ENCODE data around the gene PRDM16. TPM values are rescaled to one million over a fixed set of nuclear protein-coding genes. Genes with fewer than 3 reads are reported as not detected.
A peak's percentile ranks its signal among the peaks of the same experiment; 100 is the strongest.

Gene PRDM16
- total RNA-seq, 1 experiment from 2014 or later, result 1.4 TPM

DNA sequence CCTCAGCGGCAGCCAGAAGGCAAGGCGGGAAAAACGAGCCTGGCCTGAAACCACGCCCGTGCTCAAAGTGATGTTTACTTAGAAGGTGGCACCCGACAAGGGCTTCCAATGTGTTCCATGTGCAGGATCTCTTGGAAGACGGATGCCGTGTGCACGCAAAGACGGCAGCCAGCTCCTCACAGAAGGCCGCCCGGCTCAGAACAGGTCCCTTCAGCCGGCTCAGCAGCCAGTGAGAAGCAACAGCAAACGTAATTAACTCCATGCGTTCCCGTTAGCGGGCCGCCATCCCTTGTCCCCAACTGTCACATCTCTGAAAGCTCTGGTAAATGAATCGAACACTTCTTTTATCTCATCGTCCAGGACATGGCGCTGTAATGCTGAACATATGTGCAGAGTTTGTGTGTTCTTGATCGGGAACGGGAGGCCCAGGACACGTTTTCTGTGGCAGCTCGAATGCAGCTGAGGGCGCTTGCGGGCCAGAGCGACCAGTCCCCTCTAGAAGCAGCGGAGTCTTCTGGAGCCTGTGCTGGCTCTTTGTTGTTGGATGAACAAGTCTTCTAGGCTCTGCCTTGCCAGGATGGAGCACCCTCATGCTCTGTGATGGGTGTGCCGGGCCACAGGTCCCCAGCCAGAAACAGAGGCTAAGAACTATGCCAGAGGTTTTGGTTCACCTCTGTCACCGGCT lies 290.9 kb downstream of the PRDM16 start:
- DNase-seq, result peak in 1 of 2 experiments; percentile 31
- Histone ChIP-seq H3K9me3 (replicated peaks) (no peaks in the 10 kb centered on the region), H3K4me1 (peaks cover 25% of the 10 kb centered on the region), H3K36me3 (no peaks in the 10 kb centered on the region), H3K27me3 (peaks cover 28% of the 10 kb centered on the region), H3K4me3 (no peak overlapping the region), H3K27ac (no peak overlapping the region)

DNA sequence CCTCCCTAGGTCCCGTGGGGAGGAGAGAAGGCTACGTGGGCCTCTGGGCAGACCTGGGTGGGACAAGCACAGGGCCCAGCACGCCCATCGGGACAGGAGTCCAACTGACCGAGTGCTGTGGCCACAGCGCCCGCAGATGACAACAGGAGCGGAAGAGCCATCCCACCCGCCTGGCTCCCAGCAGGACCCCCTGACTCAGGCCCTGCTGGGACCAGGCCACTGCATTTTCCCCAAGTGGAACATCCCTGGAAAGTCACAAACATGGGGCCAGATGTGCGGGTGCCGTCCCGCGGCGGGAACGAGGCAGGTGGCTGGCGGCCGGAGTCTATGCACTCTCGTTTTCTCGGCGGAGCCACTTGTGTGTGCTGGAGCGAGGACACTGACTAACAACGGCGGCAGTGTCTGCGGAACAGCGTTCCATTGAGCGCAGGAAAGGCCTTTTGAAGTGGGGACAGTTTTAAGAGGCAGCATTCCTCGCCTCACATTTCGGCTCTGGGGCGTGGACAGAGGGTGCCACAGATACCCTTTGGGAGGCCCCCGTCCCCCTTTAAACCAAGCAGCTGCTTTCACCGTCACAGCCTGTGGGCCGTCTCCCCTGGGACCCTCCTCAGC lies 291.7 kb downstream of the PRDM16 start:
- H3K36me3 ChIP-seq, result no peaks in the 10 kb centered on the region
- peaks cover 32% of the 10 kb centered on the region for H3K27me3 ChIP-seq
- H3K9me3 ChIP-seq (replicated peaks), result no peaks in the 10 kb centered on the region
- no peak overlapping the region for H3K4me3 ChIP-seq
- peaks cover 29% of the 10 kb centered on the region for H3K4me1 ChIP-seq
- H3K27ac ChIP-seq, result no peak overlapping the region
- DNase-seq, result peak; percentile 78 to 85

DNA sequence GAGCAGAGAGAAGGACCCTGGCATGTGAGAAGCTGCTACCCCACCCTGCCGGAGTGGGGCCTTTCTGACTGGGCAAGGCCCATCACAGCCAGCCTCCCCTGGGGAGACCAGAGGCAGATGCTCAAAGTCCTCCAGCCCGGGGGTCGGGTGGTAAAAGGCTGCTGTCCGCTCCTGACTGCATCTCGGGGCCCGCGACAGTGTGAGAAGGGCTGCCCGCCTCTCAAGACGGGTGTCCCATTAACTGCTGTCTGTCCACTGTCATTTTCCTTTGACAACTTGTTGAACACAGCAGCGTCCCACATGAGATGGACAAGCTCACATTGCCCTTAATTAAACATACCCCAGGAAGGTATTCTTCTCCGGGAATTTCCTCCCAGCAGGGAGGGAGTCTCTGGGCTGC lies 294.0 kb downstream of the PRDM16 start:
- H3K9me3 ChIP-seq (replicated peaks), result no peaks in the 10 kb centered on the region
- H3K36me3 ChIP-seq, result no peaks in the 10 kb centered on the region
- no peak overlapping the region for H3K4me3 ChIP-seq
- peaks cover 35% of the 10 kb centered on the region for H3K27me3 ChIP-seq
- no peak for DNase-seq
- H3K27ac ChIP-seq, result no peak overlapping the region
- peaks cover 50% of the 10 kb centered on the region for H3K4me1 ChIP-seq

DNA sequence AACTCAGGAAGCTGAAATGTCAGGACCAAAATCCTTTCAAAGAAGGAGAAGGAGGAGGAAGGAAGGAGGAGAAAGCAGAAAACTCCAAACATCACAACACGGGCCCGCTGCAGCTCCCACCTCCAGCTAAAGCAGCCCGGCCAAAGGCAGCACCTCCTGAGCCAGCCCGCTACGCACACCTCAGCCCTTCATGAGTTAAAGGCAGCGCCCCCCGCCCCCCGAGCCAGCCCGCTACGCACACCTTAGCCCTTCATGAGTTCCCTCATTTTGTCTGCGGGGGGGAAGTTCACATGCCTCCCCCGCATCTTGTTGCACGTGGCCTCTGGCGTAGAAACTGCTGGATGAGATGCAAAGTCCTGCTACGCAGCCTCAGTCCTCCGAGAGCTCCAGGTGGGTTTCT lies 294.8 kb downstream of the PRDM16 start:
- Histone ChIP-seq H3K9me3 (replicated peaks) (no peaks in the 10 kb centered on the region), H3K27ac (no peak overlapping the region), H3K4me3 (no peak overlapping the region), H3K4me1 (peaks cover 57% of the 10 kb centered on the region), H3K27me3 (peaks cover 33% of the 10 kb centered on the region), H3K36me3 (no peaks in the 10 kb centered on the region)
- DNase-seq, result no peak

DNA sequence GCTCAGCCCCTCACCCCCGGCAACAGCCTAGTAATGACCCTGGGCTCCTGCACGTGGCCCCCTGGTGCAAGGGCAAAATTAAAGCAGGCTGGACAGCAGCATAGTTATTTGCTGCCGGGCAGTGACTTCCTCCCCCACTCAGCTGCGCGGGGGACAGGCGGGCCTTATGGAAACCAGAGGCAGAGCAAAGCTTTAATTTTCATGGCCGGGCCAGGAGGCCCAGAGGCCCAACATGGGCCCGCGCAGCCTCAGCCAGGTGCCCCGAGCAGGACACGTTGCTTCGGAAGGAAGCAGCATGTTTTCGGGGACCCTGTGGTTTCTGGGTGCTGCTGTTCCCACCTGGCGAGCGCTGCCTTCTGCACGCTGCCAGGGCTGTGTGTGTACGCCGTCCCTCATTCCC lies 295.5 kb downstream of the PRDM16 start:
- no peak overlapping the region for H3K4me3 ChIP-seq
- no peak for DNase-seq
- H3K27ac ChIP-seq, result no peak overlapping the region
- H3K9me3 ChIP-seq (replicated peaks), result no peaks in the 10 kb centered on the region
- H3K4me1 ChIP-seq, result peaks cover 58% of the 10 kb centered on the region
- H3K36me3 ChIP-seq, result no peaks in the 10 kb centered on the region
- peaks cover 25% of the 10 kb centered on the region for H3K27me3 ChIP-seq

DNA sequence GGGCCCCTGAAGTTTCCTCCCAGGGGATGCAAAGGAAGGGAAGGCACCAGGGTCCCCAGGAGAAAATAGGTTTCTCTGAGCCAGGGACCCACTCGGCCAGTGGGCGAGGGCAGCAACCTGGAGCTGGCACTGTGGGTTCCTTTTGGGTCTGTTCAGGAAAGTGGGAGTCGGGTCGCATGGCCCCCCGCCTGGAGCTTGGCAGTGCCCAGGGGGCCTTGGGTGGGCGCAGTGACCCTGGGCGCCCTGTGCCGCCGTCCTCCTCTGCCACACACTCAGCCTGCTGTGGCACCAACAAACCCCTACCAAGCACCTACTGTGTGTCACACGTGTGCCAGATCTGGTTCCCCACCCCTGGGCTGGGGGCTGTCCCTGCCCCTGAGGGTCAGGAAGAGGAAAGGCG lies 296.0 kb downstream of the PRDM16 start:
- H3K4me3 ChIP-seq, result no peak overlapping the region
- no peaks in the 10 kb centered on the region for H3K9me3 ChIP-seq (replicated peaks)
- peaks cover 21% of the 10 kb centered on the region for H3K27me3 ChIP-seq
- H3K4me1 ChIP-seq, result peaks cover 58% of the 10 kb centered on the region
- no peak overlapping the region for H3K27ac ChIP-seq
- DNase-seq, result no peak
- H3K36me3 ChIP-seq, result no peaks in the 10 kb centered on the region

DNA sequence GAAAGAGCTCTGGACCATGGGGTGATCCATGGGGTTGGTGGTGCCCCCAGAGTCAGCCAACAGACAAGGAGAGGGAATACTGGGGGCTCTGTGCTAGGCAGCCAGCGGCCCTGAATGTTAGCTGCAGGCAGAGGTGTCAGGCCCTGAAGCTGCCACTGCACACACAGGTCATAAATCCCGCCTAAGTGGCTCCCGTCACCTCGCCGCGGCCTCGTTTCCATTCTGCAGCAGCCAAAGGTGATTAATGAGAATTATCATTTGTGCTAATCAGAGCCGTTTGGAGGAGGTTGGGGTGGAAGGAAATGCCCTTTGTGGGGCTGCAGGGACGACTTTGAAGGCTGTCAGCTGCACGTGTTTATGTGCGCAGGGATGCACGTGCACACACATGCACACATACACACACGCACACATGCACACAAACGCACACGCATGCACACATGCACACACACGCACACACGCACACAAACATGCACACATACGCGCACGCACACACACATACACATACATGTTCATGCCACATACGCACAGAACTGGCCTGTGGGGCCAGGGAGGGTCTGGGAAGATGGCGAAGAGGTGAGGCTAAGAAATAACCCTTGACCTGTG lies 296.6 kb downstream of the PRDM16 start:
- no peak for DNase-seq
- Histone ChIP-seq H3K9me3 (replicated peaks) (no peaks in the 10 kb centered on the region), H3K4me1 (peaks cover 58% of the 10 kb centered on the region), H3K27me3 (peaks cover 15% of the 10 kb centered on the region), H3K27ac (peak overlapping the region; percentile 92; the same call in 1 of the 2 replicates), H3K36me3 (no peaks in the 10 kb centered on the region), H3K4me3 (no peak overlapping the region; the same call in 1 of the 2 replicates)

DNA sequence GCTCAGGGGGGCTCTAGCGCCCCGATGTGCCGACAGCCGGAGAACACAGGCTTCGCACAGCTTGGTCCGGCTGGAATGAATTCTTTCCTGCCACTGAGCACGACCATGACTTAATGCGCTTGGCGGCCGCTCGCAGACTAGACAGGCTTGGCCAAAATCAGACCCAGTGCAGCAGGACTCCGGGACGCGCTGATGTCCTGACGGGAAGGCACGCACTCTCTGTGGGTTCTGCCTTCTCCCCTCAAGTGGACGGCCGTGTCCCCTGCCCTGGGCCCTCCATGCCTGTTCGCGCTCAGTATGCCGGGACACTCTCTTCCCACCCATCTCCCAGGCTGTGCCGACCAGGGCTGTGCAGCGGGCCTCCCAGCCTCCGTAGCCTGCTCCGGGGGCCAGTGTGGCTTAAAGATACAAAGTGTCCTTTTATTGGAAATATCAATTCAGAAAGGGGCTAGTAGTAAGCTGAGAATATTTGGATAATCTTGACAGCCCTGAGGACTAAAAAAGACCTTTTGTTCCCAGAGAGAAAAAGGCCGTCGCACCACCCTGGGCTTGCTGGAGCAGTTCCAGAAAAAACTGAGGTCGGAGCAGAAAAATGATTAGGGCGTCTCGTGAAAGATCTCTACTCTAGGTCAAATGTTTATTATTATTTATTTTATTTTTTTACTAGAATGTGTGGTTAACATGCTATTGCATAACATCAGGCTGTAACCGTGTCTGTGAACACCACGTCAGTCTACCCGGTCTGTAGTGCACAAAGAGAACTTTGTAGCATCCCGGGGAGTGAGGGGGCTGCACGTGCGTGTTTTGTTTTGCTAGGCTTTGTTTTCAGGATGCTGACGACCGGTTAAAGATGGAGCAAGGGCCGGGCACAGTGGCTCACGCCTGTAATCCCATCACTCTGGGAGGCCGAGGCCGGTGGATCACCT lies 297.4 kb downstream of the PRDM16 start:
- peaks cover 50% of the 10 kb centered on the region for H3K4me1 ChIP-seq
- no peaks in the 10 kb centered on the region for H3K36me3 ChIP-seq
- peaks cover 8% of the 10 kb centered on the region for H3K27me3 ChIP-seq
- peak overlapping the region; percentile 10; the same call in 1 of the 2 replicates for H3K4me3 ChIP-seq
- H3K9me3 ChIP-seq (replicated peaks), result no peaks in the 10 kb centered on the region
- DNase-seq, result peak; percentile 71 to 89
- H3K27ac ChIP-seq, result peak overlapping the region; percentile 92

DNA sequence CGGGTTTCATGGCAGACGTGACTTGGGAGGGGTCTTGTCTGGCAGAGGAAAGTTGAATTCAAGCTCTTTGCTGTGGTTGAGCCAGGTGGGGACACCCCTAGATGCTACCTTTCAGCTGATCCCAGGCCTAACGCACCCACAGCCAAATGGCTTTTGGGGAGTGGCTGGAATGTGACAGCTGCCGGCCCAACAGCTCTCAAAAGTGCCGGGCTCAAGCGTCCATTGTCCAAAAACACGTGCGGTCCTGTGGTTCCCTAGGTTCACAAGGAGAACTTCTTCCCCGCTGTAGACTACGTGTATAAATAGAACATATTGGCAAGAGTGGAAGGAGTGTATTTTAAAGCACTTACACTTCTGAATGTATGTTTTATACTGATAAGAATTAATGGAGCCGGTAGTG lies 298.4 kb downstream of the PRDM16 start:
- DNase-seq, result peak; percentile 68 to 80
- H3K27me3 ChIP-seq, result peaks cover 7% of the 10 kb centered on the region
- H3K36me3 ChIP-seq, result no peaks in the 10 kb centered on the region
- peak overlapping the region; percentile 92 for H3K27ac ChIP-seq
- peaks cover 49% of the 10 kb centered on the region for H3K4me1 ChIP-seq
- no peak overlapping the region for H3K4me3 ChIP-seq
- no peaks in the 10 kb centered on the region for H3K9me3 ChIP-seq (replicated peaks)

DNA sequence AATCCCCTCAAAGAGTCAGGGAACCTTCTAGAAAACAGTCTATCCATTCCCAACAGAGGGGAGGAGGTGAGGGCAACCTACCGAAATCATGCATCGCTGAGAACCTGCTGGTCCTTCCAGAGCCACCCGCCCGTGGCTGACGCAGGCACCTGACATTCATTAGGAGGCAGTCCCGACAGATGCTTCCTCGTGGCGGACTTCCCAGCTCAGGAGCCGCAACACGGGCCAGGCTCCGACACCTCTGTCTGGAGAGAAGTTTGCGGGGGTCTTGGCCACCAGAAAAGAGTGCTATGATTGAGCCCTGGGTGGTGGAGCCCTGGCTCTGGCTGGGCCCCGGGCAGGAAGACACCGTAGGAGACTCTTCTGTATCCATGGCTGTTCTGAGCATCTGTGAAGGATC lies 299.1 kb downstream of the PRDM16 start:
- H3K4me1 ChIP-seq, result peaks cover 49% of the 10 kb centered on the region
- no peaks in the 10 kb centered on the region for H3K36me3 ChIP-seq
- peaks cover 7% of the 10 kb centered on the region for H3K27me3 ChIP-seq
- peak overlapping the region; percentile 92 for H3K27ac ChIP-seq
- H3K4me3 ChIP-seq, result no peak overlapping the region
- H3K9me3 ChIP-seq (replicated peaks), result no peaks in the 10 kb centered on the region
- no peak for DNase-seq

DNA sequence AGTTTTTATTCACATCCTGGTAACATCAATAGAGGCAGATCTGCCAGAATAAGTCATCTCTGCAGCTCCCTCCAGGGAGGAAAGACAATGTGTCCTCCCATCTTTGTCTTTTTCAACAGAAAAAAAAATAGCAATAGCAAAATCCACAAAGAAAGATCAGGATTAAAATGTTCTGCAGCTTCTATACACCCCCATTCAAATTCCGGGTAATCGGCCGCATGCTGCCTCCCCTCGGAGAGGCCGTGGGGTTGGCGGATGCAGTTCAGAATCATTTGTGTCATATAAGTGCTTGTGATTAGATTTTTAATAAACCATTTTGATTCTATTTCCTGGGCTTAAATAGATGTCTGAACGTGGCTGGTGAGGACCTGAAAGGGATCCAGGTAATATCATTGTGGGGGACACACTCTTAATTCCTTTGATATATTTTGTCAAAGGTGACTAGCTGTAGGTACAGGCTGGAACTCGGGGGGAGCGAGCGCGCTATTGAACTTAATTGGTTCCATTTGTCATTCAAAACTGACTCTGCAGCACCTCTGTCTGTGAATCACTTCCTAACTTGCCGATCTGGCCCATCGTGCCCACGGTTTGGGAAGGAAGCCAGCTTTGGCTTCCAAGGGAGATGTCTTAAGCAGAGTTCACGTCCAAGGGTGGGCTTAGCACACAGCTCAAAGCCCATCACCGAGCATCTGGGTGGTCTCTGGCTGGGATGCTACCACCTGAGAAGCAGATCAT lies 299.9 kb downstream of the PRDM16 start:
- Histone ChIP-seq H3K27ac (peak overlapping the region; percentile 92), H3K9me3 (replicated peaks) (no peaks in the 10 kb centered on the region), H3K36me3 (no peaks in the 10 kb centered on the region), H3K27me3 (peaks cover 7% of the 10 kb centered on the region), H3K4me3 (peak overlapping the region; percentile 3; the same call in 1 of the 2 replicates), H3K4me1 (peaks cover 49% of the 10 kb centered on the region)
- DNase-seq, result no peak

DNA sequence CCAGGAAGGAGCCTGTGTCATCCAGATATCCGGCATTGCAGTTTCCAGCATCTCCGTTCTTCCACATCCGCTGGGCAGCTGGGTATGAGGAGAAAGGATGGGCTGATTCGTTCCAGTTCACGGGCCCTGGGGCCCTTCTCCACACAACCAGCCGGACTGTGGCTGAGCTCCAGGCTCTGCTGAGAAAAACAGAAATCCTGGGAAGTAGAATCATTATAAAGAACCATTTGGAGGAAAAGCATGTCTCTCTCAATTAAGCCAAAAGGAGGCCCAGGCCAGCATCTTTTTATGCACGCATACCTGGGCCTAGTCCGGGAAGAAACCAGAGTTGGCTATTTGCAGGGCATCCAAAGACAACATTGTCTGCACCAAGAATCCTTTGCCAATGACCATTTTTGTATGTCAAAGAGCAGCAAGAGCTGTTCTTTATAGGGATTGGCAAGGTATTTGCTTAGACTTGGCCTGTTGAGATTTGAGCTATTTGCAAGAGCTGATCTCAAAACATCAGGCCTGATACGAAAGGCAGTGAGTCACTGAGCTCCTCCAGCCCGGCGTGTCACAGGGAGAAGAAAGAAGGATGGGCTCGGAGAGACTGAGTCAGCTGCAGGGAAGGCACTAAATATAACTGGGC lies 300.6 kb downstream of the PRDM16 start:
- Histone ChIP-seq H3K36me3 (no peaks in the 10 kb centered on the region), H3K4me1 (peaks cover 49% of the 10 kb centered on the region), H3K27me3 (peaks cover 7% of the 10 kb centered on the region), H3K27ac (peak overlapping the region; percentile 92), H3K4me3 (peak overlapping the region; percentile 3; the same call in 1 of the 2 replicates), H3K9me3 (replicated peaks) (no peaks in the 10 kb centered on the region)
- peak; percentile 91 to 97 for DNase-seq

DNA sequence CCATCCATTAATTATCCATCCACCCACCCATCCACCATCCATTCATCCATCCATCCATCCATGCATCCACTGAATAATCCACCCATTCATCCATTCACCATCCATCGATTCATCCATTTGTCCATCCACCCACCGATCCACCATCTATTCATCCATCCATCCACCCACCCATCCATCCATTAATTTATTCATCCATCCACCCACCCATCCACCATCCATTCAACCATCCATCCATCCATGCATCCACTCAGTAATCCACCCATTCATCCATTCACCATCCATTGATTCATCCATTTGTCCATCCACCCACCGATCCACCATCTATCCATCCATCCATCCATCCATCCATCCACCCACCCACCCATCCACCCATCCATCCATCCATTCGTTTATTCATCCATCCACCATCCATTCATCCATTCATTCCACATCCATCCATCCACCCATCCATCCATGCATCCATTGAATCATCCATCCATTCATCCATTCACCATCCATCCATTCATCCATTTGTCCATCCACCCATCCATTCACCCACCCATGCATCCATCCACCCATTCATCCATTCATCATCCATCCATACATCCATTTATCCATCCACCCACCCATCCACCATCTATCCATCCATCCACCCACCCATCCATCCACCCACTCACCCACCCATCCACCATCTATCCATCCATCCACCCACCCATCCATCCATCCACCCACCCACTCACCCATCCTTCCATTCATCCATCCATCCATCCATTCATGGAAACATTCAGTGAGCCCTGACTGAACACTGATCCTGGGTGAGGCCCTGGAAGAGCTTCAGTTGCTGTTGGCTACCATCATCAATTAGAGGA lies 302.1 kb downstream of the PRDM16 start:
- no peaks in the 10 kb centered on the region; the same call in 1 of the 2 replicates for H3K27me3 ChIP-seq
- peaks cover 42% of the 10 kb centered on the region for H3K4me1 ChIP-seq
- no peaks in the 10 kb centered on the region for H3K36me3 ChIP-seq
- H3K27ac ChIP-seq, result no peak overlapping the region
- no peaks in the 10 kb centered on the region for H3K9me3 ChIP-seq (replicated peaks)
- DNase-seq, result no peak
- H3K4me3 ChIP-seq, result no peak overlapping the region
